Measurements from ENCODE around the gene METAP2.

Gene METAP2

DNA sequence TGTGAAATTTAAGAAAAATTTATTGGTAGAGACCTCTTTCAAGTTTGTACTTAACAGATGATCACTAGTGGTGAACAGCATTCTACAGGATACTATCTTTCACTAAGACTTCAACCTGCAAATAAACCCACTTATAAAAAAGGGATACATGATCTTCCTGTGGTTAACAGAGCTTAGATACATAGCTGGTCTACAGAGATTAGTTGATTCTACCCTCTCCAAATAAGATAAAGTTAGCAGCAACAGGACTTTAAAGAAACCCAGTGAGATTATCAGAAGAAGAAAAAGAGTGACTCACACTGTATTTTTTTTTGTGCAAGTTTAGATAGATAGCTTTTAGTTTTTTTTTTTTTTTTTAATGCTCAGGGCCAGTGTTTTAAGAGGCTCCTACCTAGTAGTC lies 42.8 kb downstream of the METAP2 start:
- DNase-seq, result no peak

GRCh38 chr12:95517246-95517645 lies 43.3 kb downstream of the METAP2 start:
- no peak for DNase-seq

DNA sequence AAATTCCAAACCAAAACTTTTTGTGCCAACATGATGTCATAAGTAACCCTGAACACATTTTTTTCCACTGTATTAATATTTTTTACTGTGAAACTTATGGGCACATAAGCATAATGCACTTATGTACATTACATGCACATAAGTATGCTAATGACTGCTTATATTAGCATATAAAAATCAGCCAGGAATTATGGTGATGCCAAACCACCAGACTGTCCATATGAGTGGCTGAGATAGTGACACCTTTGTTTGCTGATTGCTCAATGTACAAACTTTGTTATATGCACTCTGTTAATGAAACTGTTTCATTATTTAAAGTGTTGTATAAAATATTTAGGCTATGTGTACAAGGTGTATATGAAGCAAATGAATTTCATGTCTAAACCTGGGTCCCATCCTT lies 45.0 kb downstream of the METAP2 start:
- DNase-seq, result no peak

DNA sequence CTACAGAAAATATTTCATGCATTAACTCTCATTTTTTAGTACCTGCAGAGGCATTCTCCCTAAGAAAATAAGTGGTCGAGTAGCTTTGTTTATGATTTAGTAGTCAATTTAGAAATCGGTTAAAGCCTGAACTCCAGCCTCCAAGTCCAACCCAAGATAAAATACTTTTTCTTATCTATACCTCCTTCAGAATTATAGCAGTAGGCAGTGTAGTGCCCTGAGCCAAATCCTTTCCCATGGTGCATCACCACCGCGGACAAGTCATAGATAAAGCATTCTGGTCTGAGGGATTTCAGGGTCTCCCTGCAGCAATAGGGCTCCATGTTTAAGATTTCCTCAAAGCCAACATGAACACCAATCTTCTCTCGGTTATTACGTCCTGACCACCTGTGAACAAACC lies 46.9 kb downstream of the METAP2 start:
- no peak for DNase-seq

- DNase-seq, result no peak
These were observed 48.7 kb downstream of the METAP2 start for GRCh38 chr12:95522692-95523091.

DNA sequence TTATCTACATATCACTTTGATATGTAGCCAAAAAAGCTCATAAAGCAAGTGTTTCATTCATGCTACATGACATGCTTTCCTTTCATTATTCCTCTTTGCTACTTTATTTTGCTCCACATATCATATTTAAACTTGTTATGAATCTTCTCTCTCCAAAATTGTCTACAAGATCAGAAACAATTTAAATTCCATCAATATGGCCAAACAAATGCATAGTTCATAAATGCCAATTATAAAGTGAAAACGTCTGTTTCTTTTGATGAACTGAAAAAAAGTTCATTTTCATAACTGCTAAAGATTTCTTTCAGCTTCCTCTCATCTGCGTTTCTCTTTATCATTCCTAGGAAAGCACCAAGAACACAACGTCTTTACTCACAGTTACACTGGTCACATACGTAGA lies 54.5 kb downstream of the METAP2 start:
- no peak for DNase-seq

- DNase-seq, result no peak
These were observed 55.8 kb downstream of the METAP2 start for GRCh38 chr12:95529693-95530225.

- no peak for DNase-seq
These were observed 58.9 kb downstream of the METAP2 start for GRCh38 chr12:95532851-95533250.

- DNase-seq, result no peak
These were observed 60.0 kb downstream of the METAP2 start for GRCh38 chr12:95533985-95534384.

- DNase-seq, result no peak
These were observed 64.1 kb downstream of the METAP2 start for GRCh38 chr12:95538006-95538405.

- no peak for DNase-seq
These were observed 64.7 kb downstream of the METAP2 start for GRCh38 chr12:95538656-95539055.

DNA sequence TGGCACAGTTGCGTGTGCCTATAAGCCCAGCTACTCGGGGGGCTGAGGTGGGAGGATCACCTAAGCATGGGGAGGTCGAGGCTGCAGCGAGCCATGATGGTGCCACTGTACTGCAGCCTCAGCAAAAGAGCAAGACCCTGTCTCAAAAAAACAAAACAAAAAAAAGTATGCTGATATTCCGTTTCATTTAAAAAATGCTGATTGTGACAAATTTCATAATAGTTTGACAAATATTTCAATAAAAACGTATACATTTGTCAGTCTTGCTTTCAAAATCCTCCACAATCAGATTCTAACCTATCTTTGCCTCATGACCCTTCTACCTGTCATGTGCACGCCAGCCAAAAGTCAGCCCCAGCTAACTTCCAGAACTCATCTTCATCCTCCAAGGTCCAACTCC lies 67.5 kb downstream of the METAP2 start:
- DNase-seq, result no peak

DNA sequence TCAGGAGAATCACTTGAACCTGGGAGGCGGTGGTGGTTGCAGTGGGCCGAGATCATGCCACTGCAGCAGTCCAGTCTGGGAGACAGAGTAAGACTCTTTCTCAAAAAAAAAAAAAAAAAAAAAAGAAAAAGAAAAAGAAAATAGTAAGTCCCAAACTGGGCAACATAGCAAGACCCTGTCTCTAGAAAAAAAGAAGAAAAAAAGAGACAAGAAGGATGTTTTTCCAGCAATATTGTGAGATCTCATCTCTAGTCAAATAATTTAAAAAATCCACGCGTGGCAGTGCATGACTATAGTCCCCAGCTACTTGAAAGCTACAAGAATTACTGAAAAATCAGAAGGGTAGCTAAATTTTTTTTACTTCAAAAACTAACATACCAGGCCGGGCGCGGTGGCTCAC lies 69.4 kb downstream of the METAP2 start:
- no peak for DNase-seq

GRCh38 chr12:95544756-95545155 lies 70.8 kb downstream of the METAP2 start:
- no peak for DNase-seq

DNA sequence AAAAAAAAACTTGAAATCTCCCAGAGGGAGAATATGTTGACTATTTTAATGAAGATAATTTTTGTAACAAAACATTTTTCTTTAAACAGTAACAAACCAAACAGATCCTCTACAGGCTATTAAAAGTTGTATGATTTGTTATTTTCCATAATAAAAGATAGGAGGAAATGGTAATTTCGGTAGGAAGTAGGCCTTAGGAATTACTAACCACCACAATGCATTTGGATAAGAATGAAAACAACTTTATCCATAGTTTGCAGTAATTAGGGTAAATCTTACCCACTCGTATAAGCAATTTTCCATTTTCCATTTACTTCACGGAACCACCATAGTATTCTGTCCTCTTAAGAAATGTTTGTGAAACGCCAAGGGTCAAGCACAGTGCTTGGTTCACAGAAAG lies 71.4 kb downstream of the METAP2 start:
- no peak for DNase-seq

DNA sequence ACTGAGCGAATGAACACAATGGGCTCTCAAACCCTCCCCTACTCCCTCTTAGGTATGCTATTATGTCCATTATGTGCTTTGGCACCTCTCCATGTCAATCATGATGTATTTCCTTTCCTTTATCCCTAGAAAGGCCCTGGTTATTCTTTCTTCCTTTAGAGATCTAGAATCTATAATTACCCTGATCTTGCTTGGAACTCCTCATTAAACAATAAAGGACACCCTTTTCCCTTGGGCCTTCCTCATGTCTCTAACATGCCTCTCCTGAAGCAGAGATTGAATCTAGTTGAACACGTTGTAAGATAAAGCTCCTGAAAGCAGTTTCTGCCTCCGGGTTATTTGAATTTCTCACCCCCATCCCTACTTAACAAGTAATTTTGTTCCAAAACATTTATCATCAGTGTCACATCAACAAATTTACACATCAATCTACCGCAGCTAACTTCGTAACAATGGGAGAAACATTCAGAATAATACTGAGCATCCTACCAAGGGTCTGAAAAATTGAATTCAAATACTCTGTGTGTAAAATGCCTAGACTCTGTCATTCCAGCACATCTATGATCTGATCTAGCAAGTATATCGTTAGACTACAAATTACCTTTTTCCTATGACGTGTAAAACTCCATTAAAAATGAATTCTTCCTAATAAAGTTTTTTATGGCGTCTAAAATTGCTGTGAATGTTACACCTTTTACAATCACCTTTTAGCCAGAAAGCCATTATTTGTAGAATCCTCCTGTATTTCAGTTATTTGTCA lies 72.0 kb downstream of the METAP2 start:
- DNase-seq, result no peak

DNA sequence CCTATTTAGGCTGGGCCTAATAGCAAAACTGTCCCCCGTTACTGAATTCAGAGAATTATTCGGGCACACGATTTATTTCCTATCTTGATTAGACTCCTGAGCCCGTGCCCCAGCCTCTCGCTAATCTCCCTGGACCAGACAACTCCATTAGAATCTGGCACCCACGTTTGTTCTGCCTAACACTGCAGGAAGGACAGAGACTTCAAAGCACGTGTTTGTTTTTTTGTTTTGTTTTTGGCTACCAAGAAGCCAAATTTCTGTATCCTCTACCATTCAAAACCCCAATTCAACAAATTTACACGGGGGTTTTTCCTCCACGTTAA lies 72.5 kb downstream of the METAP2 start:
- no peak for DNase-seq

DNA sequence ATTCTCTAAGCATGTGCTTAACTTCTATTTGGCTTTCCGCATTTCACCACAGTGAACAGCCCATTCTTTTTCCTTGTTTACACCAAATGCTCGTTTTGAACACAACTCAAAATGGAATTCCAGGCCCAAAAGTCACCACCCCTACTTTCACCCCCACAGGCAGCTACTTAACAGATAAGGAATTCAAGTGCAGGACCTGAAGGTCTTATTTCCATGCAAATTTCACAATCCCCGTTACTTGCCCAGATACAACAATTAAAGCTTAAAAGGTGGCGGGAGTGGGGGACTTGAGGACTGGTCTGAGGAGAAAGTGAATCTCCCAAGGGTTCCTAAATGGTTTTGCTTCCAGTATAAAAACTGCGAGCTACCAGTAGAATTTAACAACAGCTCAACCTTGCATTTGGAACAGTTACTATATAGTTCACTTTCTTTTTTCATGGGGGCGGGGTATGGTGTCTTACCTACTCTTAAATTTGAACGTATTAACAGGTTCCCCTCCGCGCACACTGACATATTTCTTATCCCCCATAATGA lies 73.6 kb downstream of the METAP2 start:
- no peak for DNase-seq

- DNase-seq, result peak; percentile 39
These were observed 74.1 kb downstream of the METAP2 start for GRCh38 chr12:95548056-95548538.

DNA sequence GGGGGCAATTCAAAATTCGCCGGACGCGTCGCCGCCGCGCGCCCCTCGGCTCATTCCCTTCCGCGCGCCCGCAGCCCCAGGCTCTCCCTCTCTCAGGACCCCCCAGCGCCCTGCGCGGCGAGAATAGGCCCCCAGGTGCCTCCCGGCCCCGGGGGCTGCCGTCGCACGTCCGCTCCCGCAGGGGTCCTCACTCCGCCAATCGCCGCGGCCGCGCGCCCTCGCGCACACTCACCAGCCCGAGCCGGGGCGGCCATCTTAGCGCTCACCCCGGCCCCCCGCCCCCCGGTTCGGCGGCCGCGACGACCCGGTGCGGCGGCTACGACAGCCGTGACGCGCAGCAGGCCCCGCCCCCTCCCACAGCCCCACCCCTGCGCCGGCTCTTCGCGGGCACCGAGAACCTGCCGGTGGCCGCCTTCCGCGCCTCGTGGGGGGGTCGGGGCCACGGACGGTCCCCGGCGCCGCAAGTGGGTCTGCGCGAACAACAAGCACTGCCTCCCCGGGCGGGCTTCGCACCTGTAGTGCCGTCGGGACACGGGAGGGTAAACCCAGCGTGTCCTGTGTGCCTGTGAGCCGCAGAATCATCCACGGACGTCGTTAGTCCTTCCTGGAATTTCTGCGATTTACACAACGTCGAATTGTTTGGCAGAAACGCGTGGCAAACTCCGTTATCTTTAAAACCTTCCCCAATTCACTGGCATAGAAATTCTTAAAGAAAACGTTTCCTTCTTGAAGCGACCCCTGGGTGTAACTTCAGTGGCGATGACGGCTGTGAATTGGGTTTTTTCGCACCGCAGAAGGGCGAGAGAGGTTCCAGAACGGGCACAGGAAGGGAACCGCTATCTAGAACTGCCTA lies 74.8 kb downstream of the METAP2 start:
- DNase-seq, result peak; percentile 76

- no peak for DNase-seq
These were observed 75.6 kb downstream of the METAP2 start for GRCh38 chr12:95549392-95550084.

DNA sequence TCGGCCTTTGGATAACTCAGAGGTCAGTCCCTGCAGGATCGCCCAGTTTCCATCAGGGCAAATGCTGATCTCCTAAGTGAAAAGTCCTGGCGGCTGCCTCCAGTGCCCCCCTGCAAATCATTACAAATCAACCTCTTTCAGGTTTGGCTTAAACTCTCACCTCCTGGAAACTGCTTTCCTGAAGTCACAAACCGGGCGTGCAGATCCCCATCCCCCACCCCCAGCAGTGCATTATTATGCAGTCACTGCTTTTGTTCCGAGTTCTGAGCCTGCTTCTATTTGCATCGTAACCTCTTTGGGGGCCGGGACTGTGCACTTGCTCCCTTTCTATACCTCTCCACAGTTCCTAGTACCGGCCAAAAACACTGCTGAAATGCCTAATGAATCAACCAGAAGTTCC lies 77.4 kb downstream of the METAP2 start, which contains the start of gene USP44:
USP44 (minus strand) TSS at position 172 of the 400 bp plus-strand sequence. CDS start 17,220 bp downstream, outside the sequence.
- no peak for DNase-seq

DNA sequence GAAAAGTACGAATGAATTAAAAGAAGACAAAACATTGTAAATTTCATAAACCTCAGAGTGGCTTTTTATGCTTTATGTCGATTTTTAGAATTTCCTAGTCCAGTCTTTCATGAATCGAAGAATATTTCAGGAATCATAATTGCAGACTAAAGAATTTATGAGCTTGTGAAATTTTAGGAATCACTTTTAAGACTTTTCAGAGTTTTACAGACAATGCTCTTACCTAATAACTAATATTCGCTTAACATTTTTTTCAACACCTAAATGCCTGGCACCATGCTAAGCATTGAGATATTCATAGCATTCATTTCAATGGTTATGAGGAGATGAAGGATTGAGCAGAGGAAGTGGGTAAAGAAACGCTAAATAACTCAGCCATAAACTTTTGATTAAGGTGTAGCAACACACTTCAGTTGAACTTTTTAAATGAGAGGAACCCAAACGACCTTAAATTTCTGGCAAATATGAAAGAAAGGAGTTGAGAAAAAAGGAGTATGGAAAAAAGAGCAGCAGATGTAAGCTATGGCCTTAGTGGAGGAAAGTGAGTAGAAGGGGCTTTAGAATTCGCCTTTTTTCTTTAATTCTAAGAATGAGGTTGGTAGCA lies 78.1 kb downstream of the METAP2 start:
- DNase-seq, result no peak

Measured in activated CD8-positive, alpha-beta memory T cell treated with anti-CD3 and anti-CD28 coated beads, Interleukin-2, amount 50 U/mL, for 4 hours (primary cell).